H9 (cell line): ENCODE results near the gene IDH1. TPM values are rescaled to one million over a fixed set of nuclear protein-coding genes. Genes with fewer than 3 reads are reported as not detected.

Experiments
- DNase-seq: peaks from one replicate; pipeline ENCODE4 v3.0.0-alpha.2; 2017
- H2AFZ ChIP-seq: one replicate; pipeline ENCODE4 v1.6.1; 2013; ENCODE audit warnings: mild to moderate bottlenecking, low read length, control low read depth, moderate library complexity
- H2AK5ac ChIP-seq: 2 replicates; pipeline ENCODE4 v1.6.1; 2013; ENCODE audit warnings: low read length, control low read depth, mixed read lengths; ENCODE audit not compliant: insufficient read length
- H2BK120ac ChIP-seq: one replicate; pipeline ENCODE4 v1.6.1; 2013; ENCODE audit warnings: low read depth, mild to moderate bottlenecking, low read length, control low read depth, inconsistent platforms; ENCODE audit not compliant: poor library complexity, severe bottlenecking
- H2BK12ac ChIP-seq: 2 replicates; pipeline ENCODE4 v1.6.1; 2013; ENCODE audit warnings: low read length, control low read depth, mixed read lengths, low read depth; ENCODE audit not compliant: insufficient read length
- H2BK15ac ChIP-seq: 2 replicates; pipeline ENCODE4 v1.6.1; 2013; ENCODE audit warnings: low read depth, low read length, control low read depth
- H2BK20ac ChIP-seq: one replicate; pipeline ENCODE4 v1.6.1; 2013; ENCODE audit warnings: low read depth, mild to moderate bottlenecking, low read length, control low read depth, inconsistent platforms; ENCODE audit not compliant: poor library complexity, severe bottlenecking
- H2BK5ac ChIP-seq: 2 replicates; pipeline ENCODE4 v1.6.1; 2013; ENCODE audit warnings: low read length, control low read depth, mixed read lengths; ENCODE audit not compliant: insufficient read length
- H3K14ac ChIP-seq: 2 replicates; pipeline ENCODE4 v1.6.1; 2013; ENCODE audit warnings: low read length, control low read depth; ENCODE audit not compliant: insufficient read depth
- H3K18ac ChIP-seq: 2 replicates; pipeline ENCODE4 v1.6.1; 2013; ENCODE audit warnings: low read depth, mild to moderate bottlenecking, mixed read lengths, low read length, control low read depth; ENCODE audit not compliant: insufficient read length
- H3K23ac ChIP-seq: 2 replicates; pipeline ENCODE4 v1.6.1; 2013; ENCODE audit warnings: low read length, control low read depth, mixed read lengths, low read depth; ENCODE audit not compliant: insufficient read length
- H3K23me2 ChIP-seq: 2 replicates; pipeline ENCODE4 v1.6.1; 2013; ENCODE audit warnings: low read depth, mild to moderate bottlenecking, mixed read lengths, low read length, control low read depth; ENCODE audit not compliant: insufficient read length, poor library complexity, severe bottlenecking
- H3K27ac ChIP-seq: 2 replicates; pipeline ENCODE4 v1.5.1; 2013; ENCODE audit warnings: low read length, control low read depth, mixed read lengths, low read depth; ENCODE audit not compliant: insufficient read length
- H3K27me3 ChIP-seq: 2 replicates; pipeline ENCODE4 v1.6.1; 2013; ENCODE audit warnings: low read length, control low read depth, inconsistent platforms; ENCODE audit not compliant: insufficient read depth
- H3K4ac ChIP-seq: 2 replicates; pipeline ENCODE4 v1.6.1; 2013; ENCODE audit warnings: low read depth, mild to moderate bottlenecking, control low read depth, inconsistent platforms, low read length, moderate library complexity
- H3K4me1 ChIP-seq: 2 replicates; pipeline ENCODE4 v1.6.1; 2013; ENCODE audit warnings: low read length, control low read depth, inconsistent platforms; ENCODE audit not compliant: insufficient read depth
- H3K4me2 ChIP-seq: 2 replicates; pipeline ENCODE4 v1.6.1; 2013; ENCODE audit warnings: low read length, control low read depth, mixed read lengths; ENCODE audit not compliant: insufficient read length, insufficient read depth
- H3K56ac ChIP-seq: 2 replicates; pipeline ENCODE4 v1.6.1; 2013; ENCODE audit warnings: low read depth, mild to moderate bottlenecking, mixed read lengths, low read length, control low read depth; ENCODE audit not compliant: insufficient read length
- H3K79me1 ChIP-seq: 2 replicates; pipeline ENCODE4 v1.6.1; 2013; ENCODE audit warnings: low read depth, mild to moderate bottlenecking, moderate library complexity, low read length, control low read depth, inconsistent platforms; ENCODE audit not compliant: insufficient read depth, poor library complexity, severe bottlenecking
- H3K79me2 ChIP-seq: 2 replicates; pipeline ENCODE4 v1.6.1; 2013; ENCODE audit warnings: low read length, control low read depth, inconsistent platforms; ENCODE audit not compliant: insufficient read depth
- H3K9ac ChIP-seq: 2 replicates; pipeline ENCODE4 v1.6.1; 2013; ENCODE audit warnings: low read length, control low read depth, mixed read lengths; ENCODE audit not compliant: insufficient read length; ENCODE audit errors: extremely low read depth
- H3K9me3 ChIP-seq: one replicate; pipeline ENCODE4 v1.6.1; 2013; ENCODE audit warnings: low read depth, low read length, inconsistent platforms; ENCODE audit not compliant: control insufficient read depth
- H3T11ph ChIP-seq: one replicate; pipeline ENCODE4 v1.6.1; 2013; ENCODE audit warnings: mild to moderate bottlenecking, low read length, control low read depth, inconsistent platforms
- H4K20me1 ChIP-seq: one replicate; pipeline ENCODE4 v1.6.1; 2013; ENCODE audit not compliant: control insufficient read depth, insufficient read length, insufficient read depth
- H4K5ac ChIP-seq: 2 replicates; pipeline ENCODE4 v1.6.1; 2013; ENCODE audit warnings: low read depth, mild to moderate bottlenecking, mixed read lengths, low read length, control low read depth; ENCODE audit not compliant: insufficient read length
- H4K8ac ChIP-seq: replicated peaks from 2 replicates; pipeline ENCODE4 v1.6.1; 2013; ENCODE audit warnings: low read length, control low read depth, mixed read lengths, low read depth; ENCODE audit not compliant: insufficient read length
- H4K91ac ChIP-seq: 2 replicates; pipeline ENCODE4 v1.6.1; 2013; ENCODE audit warnings: low read depth, mild to moderate bottlenecking, moderate library complexity, mixed read lengths, low read length, control low read depth; ENCODE audit not compliant: insufficient read length
- H3K27ac Mint-ChIP-seq, 3 experiments: 2 replicates in 2 of 3; 3 replicates in 1 of 3; pipeline ENCODE4 v1.8.0; 2020 to 2021; ENCODE audit warnings: mixed read lengths in 3 of 3, mild to moderate bottlenecking in 1 of 3, moderate library complexity in 1 of 3
- H3K27me3 Mint-ChIP-seq: 2 replicates; pipeline ENCODE4 v1.8.0; 2021; ENCODE audit warnings: low read depth, mild to moderate bottlenecking, moderate library complexity, mixed read lengths
- H3K36me3 Mint-ChIP-seq, 3 experiments: 2 replicates in 2 of 3; 3 replicates in 1 of 3; pipeline ENCODE4 v1.8.0; 2020 to 2021; ENCODE audit warnings: low read depth in 3 of 3, mixed read lengths in 3 of 3; ENCODE audit not compliant: insufficient read depth in 1 of 3
- H3K4me1 Mint-ChIP-seq, 2 experiments: 2 replicates each; pipeline ENCODE4 v1.8.0; 2020; ENCODE audit warnings: mixed read lengths in 2 of 2
- H3K4me3 Mint-ChIP-seq, 2 experiments: 2 replicates in 1 of 2; 3 replicates in 1 of 2; pipeline ENCODE4 v1.8.0; 2020 to 2021; ENCODE audit warnings: mild to moderate bottlenecking in 2 of 2, mixed read lengths in 2 of 2, moderate library complexity in 1 of 2
- H3K9me3 Mint-ChIP-seq, 2 experiments: 2 replicates in 1 of 2; 3 replicates in 1 of 2; pipeline ENCODE4 v1.8.0; 2020; ENCODE audit warnings: mild to moderate bottlenecking in 2 of 2, mixed read lengths in 2 of 2, moderate library complexity in 1 of 2
- CTCF ChIP-seq: fragments of 200-600 bp; sonication (generic); conservative IDR thresholded peaks from 3 replicates; pipeline ENCODE4 v1.8.0; 2021; ENCODE audit warnings: antibody characterized with exemption, mild to moderate bottlenecking
- WGBS: extraction: QIAGEN DNeasy Blood & Tissue Kit; methylation state at CpG from one replicate; pipeline ENCODE4 v1.1.7; 2013; ENCODE audit warnings: missing lambda C conversion rate, low lambda C conversion rate, mixed read lengths; ENCODE audit not compliant: insufficient read length; ENCODE audit errors: extremely low coverage; 5-methylcytosine and 5-hydroxymethylcytosine counted together
- total RNA-seq: library from RNA; stranded (reverse); gene quantifications from 2 replicates; pipeline ENCODE4 v1.2.1, GENCODE V29; 2021

IDH1 gene
- total RNA-seq, 1 experiment from 2014 or later, result 234 TPM

- H3K27me3 Mint-ChIP-seq, result no peaks in the 10 kb centered on the region
- peak overlapping the region; percentile 89 for H3K9ac ChIP-seq
- H3K56ac ChIP-seq, result no peak overlapping the region
- peaks cover 11% of the 10 kb centered on the region; the same call in 1 of the 2 replicates for H3K79me2 ChIP-seq
- peak overlapping the region; percentile 5 for H4K5ac ChIP-seq
- H2BK120ac ChIP-seq, result no peak overlapping the region
- TF ChIP-seq CTCF, result peak; percentile 82
- peak overlapping the region; percentile 28 for H3K27ac ChIP-seq
- no peak overlapping the region for H2BK15ac ChIP-seq
- H4K8ac ChIP-seq, result no peak overlapping the region
- H3K14ac ChIP-seq, result peak overlapping the region; percentile 37; the same call in 1 of the 2 replicates
- peaks cover 33 to 45% (median 40%) of the 10 kb centered on the region in 3 experiments; a peak in 6 of 7 replicates for H3K36me3 Mint-ChIP-seq
- H3K18ac ChIP-seq, result peak overlapping the region; percentile 46
- peaks cover 2% of the 10 kb centered on the region; the same call in 1 of the 2 replicates for H3K4me1 ChIP-seq
- H3K27me3 ChIP-seq, result no peaks in the 10 kb centered on the region
- H3K23ac ChIP-seq, result no peak overlapping the region
- peaks cover 6% of the 10 kb centered on the region for H3K23me2 ChIP-seq
- no peaks in the 10 kb centered on the region for H4K20me1 ChIP-seq
- no peak overlapping the region for H3K4ac ChIP-seq
- H3K4me2 ChIP-seq, result peak overlapping the region; percentile 79
- H2BK12ac ChIP-seq, result no peak overlapping the region
- WGBS, result no CpG with 5 or more reads among the region's 36 CpGs
- H2BK5ac ChIP-seq, result no peak overlapping the region
- H3K9me3 Mint-ChIP-seq, result no peaks in the 10 kb centered on the region
- H3T11ph ChIP-seq, result no peak overlapping the region
- peak; percentile 93 for DNase-seq
- peaks cover 7% of the 10 kb centered on the region for H3K79me1 ChIP-seq
- no peak overlapping the region for H4K91ac ChIP-seq
- peak overlapping the region; percentile 97 to 99 (median 97) for H3K27ac Mint-ChIP-seq
- H2AFZ ChIP-seq, result no peak overlapping the region
- H3K4me1 Mint-ChIP-seq, result peaks cover 43 to 49% of the 10 kb centered on the region in 2 experiments
- H3K9me3 ChIP-seq, result no peaks in the 10 kb centered on the region
- no peak overlapping the region for H2AK5ac ChIP-seq
- no peak overlapping the region for H2BK20ac ChIP-seq
- peak overlapping the region; percentile 97 to 99 for H3K4me3 Mint-ChIP-seq
Measured at GRCh38 chr2:208254118-208254870, 577 bp downstream of the IDH1 start.
